ENCODE measurements around the gene MBNL2. TPM values are rescaled to one million over a fixed set of nuclear protein-coding genes. Genes with fewer than 3 reads are reported as not detected.

The MBNL2 gene
- total RNA-seq, 2 donors from 2014 or later, result 47.5 to 50.8 TPM

- H3K36me3 ChIP-seq (replicated peaks in 1 of 2; ENCODE audit: insufficient read depth in 1 of 2, low read depth in 2 of 2), result peaks cover 0 to 2% of the 10 kb centered on the region in 2 donors
- ATAC-seq, result peak; percentile 59
- intact Hi-C loops (cut with DNase I), result no loop called here
- H3K27me3 ChIP-seq, result no peaks in the 10 kb centered on the region
- H3K4me1 ChIP-seq, result peaks cover 45% of the 10 kb centered on the region
- H3K9me3 ChIP-seq, result no peaks in the 10 kb centered on the region
- H3K4me3 ChIP-seq, result no peak overlapping the region
- WGBS, 2 donors, result 57 to 68% methylated on average over 21 of the region's 21 CpGs
- peak overlapping the region; percentile 41 to 60 (median 57) for H3K27ac ChIP-seq
- peak in 3 of 4 donors; percentile 55 to 63 (median 61) for DNase-seq
- TF ChIP-seq CTCF (IDR thresholded peaks at IDR 0.05) (no peak), POLR2A (IDR thresholded peaks at IDR 0.05) (no peak)
Observed at GRCh38 chr13:97339019-97339987, 117.2 kb downstream of the MBNL2 start.

GRCh38 chr13:97339988-97340749 is 118.0 kb downstream of the MBNL2 start:
- H3K4me1 ChIP-seq, result peaks cover 53% of the 10 kb centered on the region
- no peaks in the 10 kb centered on the region for H3K9me3 ChIP-seq
- H3K4me3 ChIP-seq, result no peak overlapping the region
- DNase-seq, result no peak
- intact Hi-C loops (cut with DNase I), result no loop called here
- H3K36me3 ChIP-seq (replicated peaks in 1 of 2; ENCODE audit: insufficient read depth in 1 of 2, low read depth in 2 of 2), result peaks cover 0 to 2% of the 10 kb centered on the region in 2 donors
- H3K27ac ChIP-seq, result peak overlapping the region; percentile 35 to 60 (median 57)
- 47 to 58% methylated on average over 7 of the region's 7 CpGs for WGBS, 2 donors
- peak; percentile 38 for ATAC-seq
- TF ChIP-seq POLR2A (IDR thresholded peaks at IDR 0.05) (no peak), CTCF (IDR thresholded peaks at IDR 0.05) (no peak)
- no peaks in the 10 kb centered on the region for H3K27me3 ChIP-seq

GRCh38 chr13:97341135-97341534 is 119.0 kb downstream of the MBNL2 start:
- ATAC-seq (no peak), DNase-seq (no peak)
- H3K36me3 ChIP-seq (replicated peaks in 1 of 2; ENCODE audit: insufficient read depth in 1 of 2, low read depth in 2 of 2), result peaks cover 0 to 2% of the 10 kb centered on the region in 2 donors
- TF ChIP-seq CTCF (IDR thresholded peaks at IDR 0.05) (no peak), POLR2A (IDR thresholded peaks at IDR 0.05) (no peak)
- peaks cover 54% of the 10 kb centered on the region for H3K4me1 ChIP-seq
- intact Hi-C loops (cut with DNase I), result no loop called here
- H3K4me3 ChIP-seq, result no peak overlapping the region
- peak overlapping the region in 1 of 4 donors; percentile 59 for H3K27ac ChIP-seq
- H3K27me3 ChIP-seq, result no peaks in the 10 kb centered on the region
- no peaks in the 10 kb centered on the region for H3K9me3 ChIP-seq
- 63 to 74% methylated on average over 1 of the region's 1 CpG for WGBS, 2 donors

GRCh38 chr13:97342136-97342535 is 120.0 kb downstream of the MBNL2 start:
- TF ChIP-seq POLR2A (IDR thresholded peaks at IDR 0.05) (no peak), CTCF (IDR thresholded peaks at IDR 0.05) (no peak)
- H3K27me3 ChIP-seq, result no peaks in the 10 kb centered on the region
- 70 to 78% methylated on average over 2 of the region's 2 CpGs for WGBS, 2 donors
- no peak for DNase-seq
- peaks cover 54% of the 10 kb centered on the region for H3K4me1 ChIP-seq
- no peak overlapping the region for H3K4me3 ChIP-seq
- no peak for ATAC-seq
- intact Hi-C loops (cut with DNase I), result no loop called here
- no peaks in the 10 kb centered on the region for H3K9me3 ChIP-seq
- H3K36me3 ChIP-seq (replicated peaks in 1 of 2; ENCODE audit: insufficient read depth in 1 of 2, low read depth in 2 of 2), result peaks cover 0 to 4% of the 10 kb centered on the region in 2 donors
- H3K27ac ChIP-seq, result peak overlapping the region in 2 of 4 donors; percentile 54 to 59
